ENCODE data around the gene SPATA3. TPM values are rescaled to one million over a fixed set of nuclear protein-coding genes. Genes with fewer than 3 reads are reported as not detected.
"Not testable (repeated sequence)": the region's sequence is repeated elsewhere in the genome, so short reads cannot be mapped to it uniquely, and the experiment has no call there.

SPATA3 gene
- total RNA-seq, 2 donors from 2014 or later = not detected

- H3K4me3 ChIP-seq (ENCODE audit: low read length) = peak overlapping the region; percentile 61
- Mint-ChIP-seq H3K36me3 (ENCODE audit: low read depth) (no peaks in the 10 kb centered on the region), H3K9me3 (peaks cover 29% of the 10 kb centered on the region), H3K4me3 (peak overlapping the region; percentile 49), H3K27me3 (ENCODE audit: insufficient read depth) (peaks cover 18% of the 10 kb centered on the region), H3K4me1 (peaks cover 28% of the 10 kb centered on the region), H3K27ac (peak overlapping the region; percentile 89)
- no peaks in the 10 kb centered on the region for H3K4me1 ChIP-seq (ENCODE audit: control insufficient read depth, insufficient read depth, low read length)
- H3K9ac ChIP-seq (ENCODE audit: extremely low read depth, low read length, poor library complexity, severe bottlenecking) = no peak overlapping the region
- H3K9me3 ChIP-seq (ENCODE audit: control insufficient read depth, low read length) = peaks cover 27% of the 10 kb centered on the region
- peak; percentile 71 for DNase-seq
- no peaks in the 10 kb centered on the region for H3K36me3 ChIP-seq (ENCODE audit: control insufficient read depth, insufficient read depth, low read length)
- 49% methylated on average over 3 of the region's 3 CpGs; no CpG with 5 or more reads in 1 of the 2 experiments for WGBS, 2 experiments (ENCODE audit: insufficient coverage in 1 of 2, insufficient read length in 1 of 2)
- peaks cover 12% of the 10 kb centered on the region for H3K27me3 ChIP-seq (ENCODE audit: control insufficient read depth, insufficient read depth, low read length, poor library complexity, severe bottlenecking)
- no peak overlapping the region for H3K27ac ChIP-seq (ENCODE audit: low read depth, low read length)
- no peak for TF ChIP-seq CTCF (conservative IDR thresholded peaks at IDR 0.05)
These were observed 34.8 kb upstream of the SPATA3 start for GRCh38 chr2:230961091-230961491.

- Histone ChIP-seq H3K9me3 (ENCODE audit: control insufficient read depth, low read length) (peaks cover 27% of the 10 kb centered on the region), H3K4me3 (ENCODE audit: low read length) (no peak overlapping the region), H3K9ac (ENCODE audit: extremely low read depth, low read length, poor library complexity, severe bottlenecking) (no peak overlapping the region), H3K4me1 (ENCODE audit: control insufficient read depth, insufficient read depth, low read length) (no peaks in the 10 kb centered on the region), H3K27ac (ENCODE audit: low read depth, low read length) (no peak overlapping the region), H3K27me3 (ENCODE audit: control insufficient read depth, insufficient read depth, low read length, poor library complexity, severe bottlenecking) (no peaks in the 10 kb centered on the region), H3K36me3 (ENCODE audit: control insufficient read depth, insufficient read depth, low read length) (no peaks in the 10 kb centered on the region)
- no peak for TF ChIP-seq CTCF (conservative IDR thresholded peaks at IDR 0.05)
- Mint-ChIP-seq H3K36me3 (ENCODE audit: low read depth) (no peaks in the 10 kb centered on the region), H3K27me3 (ENCODE audit: insufficient read depth) (no peaks in the 10 kb centered on the region), H3K27ac (no peak overlapping the region), H3K4me3 (no peak overlapping the region), H3K4me1 (peaks cover 13% of the 10 kb centered on the region), H3K9me3 (peaks cover 29% of the 10 kb centered on the region)
- DNase-seq = no peak
- WGBS, 2 experiments (ENCODE audit: insufficient coverage in 1 of 2, insufficient read length in 1 of 2) = 93 to 100% methylated on average over 12 to 36 of the region's 36 CpGs
These were observed 31.7 kb upstream of the SPATA3 start for GRCh38 chr2:230964136-230964730.

- no peaks in the 10 kb centered on the region for H3K36me3 Mint-ChIP-seq (ENCODE audit: low read depth)
- WGBS, 2 experiments (ENCODE audit: insufficient coverage in 1 of 2, insufficient read length in 1 of 2) = 87% methylated on average over 3 of the region's 3 CpGs; no CpG with 5 or more reads in 1 of the 2 experiments
- no peak overlapping the region for H3K27ac Mint-ChIP-seq
These were observed 28.8 kb upstream of the SPATA3 start for GRCh38 chr2:230967113-230967512.

GRCh38 chr2:230968314-230968713, 27.6 kb upstream of the SPATA3 start:
- not testable (repeated sequence) for H3K27ac Mint-ChIP-seq; DNase-seq; H3K27me3 ChIP-seq (ENCODE audit: control insufficient read depth, insufficient read depth, low read length, poor library complexity, severe bottlenecking); H3K9me3 ChIP-seq (ENCODE audit: control insufficient read depth, low read length); H3K9ac ChIP-seq (ENCODE audit: extremely low read depth, low read length, poor library complexity, severe bottlenecking); H3K4me3 ChIP-seq (ENCODE audit: low read length); H3K4me1 ChIP-seq (ENCODE audit: control insufficient read depth, insufficient read depth, low read length); H3K4me1 Mint-ChIP-seq; H3K9me3 Mint-ChIP-seq; H3K27me3 Mint-ChIP-seq (ENCODE audit: insufficient read depth); H3K27ac ChIP-seq (ENCODE audit: low read depth, low read length); H3K36me3 ChIP-seq (ENCODE audit: control insufficient read depth, insufficient read depth, low read length); H3K4me3 Mint-ChIP-seq; H3K36me3 Mint-ChIP-seq (ENCODE audit: low read depth)
- 92 to 100% methylated on average over 3 to 6 of the region's 6 CpGs for WGBS, 2 experiments (ENCODE audit: insufficient coverage in 1 of 2, insufficient read length in 1 of 2)

More at GRCh38 chr2:230967113-230967512, 28.8 kb upstream of the SPATA3 start:
- peaks cover 4% of the 10 kb centered on the region for H3K4me1 Mint-ChIP-seq
- Histone ChIP-seq H3K9me3 (ENCODE audit: control insufficient read depth, low read length) (peaks cover 13% of the 10 kb centered on the region), H3K27me3 (ENCODE audit: control insufficient read depth, insufficient read depth, low read length, poor library complexity, severe bottlenecking) (no peaks in the 10 kb centered on the region), H3K4me3 (ENCODE audit: low read length) (no peak overlapping the region), H3K27ac (ENCODE audit: low read depth, low read length) (no peak overlapping the region), H3K4me1 (ENCODE audit: control insufficient read depth, insufficient read depth, low read length) (no peaks in the 10 kb centered on the region), H3K36me3 (ENCODE audit: control insufficient read depth, insufficient read depth, low read length) (no peaks in the 10 kb centered on the region), H3K9ac (ENCODE audit: extremely low read depth, low read length, poor library complexity, severe bottlenecking) (no peak overlapping the region)
- H3K9me3 Mint-ChIP-seq = peaks cover 13% of the 10 kb centered on the region
- no peak for TF ChIP-seq CTCF (conservative IDR thresholded peaks at IDR 0.05)
- no peak overlapping the region for H3K4me3 Mint-ChIP-seq
- no peak for DNase-seq
- no peaks in the 10 kb centered on the region for H3K27me3 Mint-ChIP-seq (ENCODE audit: insufficient read depth)

Measured in endodermal cell (in vitro differentiated cells).